Measurements from ENCODE around the gene HIPK3. TPM values are rescaled to one million over a fixed set of nuclear protein-coding genes. Genes with fewer than 3 reads are reported as not detected.

The HIPK3 gene
- polyA plus RNA-seq, 1 donor from 2014 or later = 25.5 TPM

GRCh38 chr11:33375236-33375635 is 118.1 kb downstream of the HIPK3 start:
- H3K36me3 ChIP-seq (ENCODE audit: insufficient read depth, low read length) = no peaks in the 10 kb centered on the region

GRCh38 chr11:33375688-33376311 is 118.6 kb downstream of the HIPK3 start, which contains the start of gene KIAA1549L:
TSS of gene KIAA1549L (plus strand) at chr11:33376108.
- Histone ChIP-seq H2AFZ (ENCODE audit: low read depth, low read length) (peak within 1 kb of the TSS; percentile 51), H3K9me2 (ENCODE audit: insufficient read depth, low read length) (no peaks in the 10 kb centered on the region), H3K36me3 (ENCODE audit: insufficient read depth, low read length) (no peaks in the 10 kb centered on the region), H3K79me2 (replicated peaks; ENCODE audit: insufficient read depth, low read length) (peaks cover 33% of the 10 kb centered on the region), H4K20me1 (ENCODE audit: insufficient read depth) (peaks cover 12% of the 10 kb centered on the region), H3K27ac (ENCODE audit: low read length) (peak within 1 kb of the TSS; percentile 56), H3K9ac (ENCODE audit: low read length) (peak within 1 kb of the TSS; percentile 82), H3K4me3 (ENCODE audit: low read length) (peak within 1 kb of the TSS; percentile 92), H3F3A (ENCODE audit: insufficient read depth, low read length, poor library complexity, severe bottlenecking) (peaks cover 2% of the 10 kb centered on the region), H3K27me3 (ENCODE audit: insufficient read depth, low read depth, low read length) (no peaks in the 10 kb centered on the region), H3K4me2 (ENCODE audit: low read length) (peak within 1 kb of the TSS; percentile 95), H3K9me3 (ENCODE audit: low read length) (no peaks in the 10 kb centered on the region)
- TF ChIP-seq MXI1 (conservative IDR thresholded peaks at IDR 0.05; ENCODE audit: poor library complexity, severe bottlenecking) (peak; percentile 44), TAF1 (IDR thresholded peaks at IDR 0.05; ENCODE audit: low read depth) (peak; percentile 71), RAD21 (conservative IDR thresholded peaks at IDR 0.05) (peak; percentile 49), EP300 (conservative IDR thresholded peaks at IDR 0.05; ENCODE audit: poor library complexity, severe bottlenecking) (no peak), POLR2AphosphoS5 (IDR thresholded peaks at IDR 0.05) (peak; percentile 81), EZH2 (IDR thresholded peaks at IDR 0.05; ENCODE audit: borderline replicate concordance, insufficient read depth, low read length, poor library complexity, severe bottlenecking) (no peak), SMC3 (conservative IDR thresholded peaks at IDR 0.05; ENCODE audit: poor library complexity) (peak; percentile 55)
- TF ChIP-seq, protein P1, sequence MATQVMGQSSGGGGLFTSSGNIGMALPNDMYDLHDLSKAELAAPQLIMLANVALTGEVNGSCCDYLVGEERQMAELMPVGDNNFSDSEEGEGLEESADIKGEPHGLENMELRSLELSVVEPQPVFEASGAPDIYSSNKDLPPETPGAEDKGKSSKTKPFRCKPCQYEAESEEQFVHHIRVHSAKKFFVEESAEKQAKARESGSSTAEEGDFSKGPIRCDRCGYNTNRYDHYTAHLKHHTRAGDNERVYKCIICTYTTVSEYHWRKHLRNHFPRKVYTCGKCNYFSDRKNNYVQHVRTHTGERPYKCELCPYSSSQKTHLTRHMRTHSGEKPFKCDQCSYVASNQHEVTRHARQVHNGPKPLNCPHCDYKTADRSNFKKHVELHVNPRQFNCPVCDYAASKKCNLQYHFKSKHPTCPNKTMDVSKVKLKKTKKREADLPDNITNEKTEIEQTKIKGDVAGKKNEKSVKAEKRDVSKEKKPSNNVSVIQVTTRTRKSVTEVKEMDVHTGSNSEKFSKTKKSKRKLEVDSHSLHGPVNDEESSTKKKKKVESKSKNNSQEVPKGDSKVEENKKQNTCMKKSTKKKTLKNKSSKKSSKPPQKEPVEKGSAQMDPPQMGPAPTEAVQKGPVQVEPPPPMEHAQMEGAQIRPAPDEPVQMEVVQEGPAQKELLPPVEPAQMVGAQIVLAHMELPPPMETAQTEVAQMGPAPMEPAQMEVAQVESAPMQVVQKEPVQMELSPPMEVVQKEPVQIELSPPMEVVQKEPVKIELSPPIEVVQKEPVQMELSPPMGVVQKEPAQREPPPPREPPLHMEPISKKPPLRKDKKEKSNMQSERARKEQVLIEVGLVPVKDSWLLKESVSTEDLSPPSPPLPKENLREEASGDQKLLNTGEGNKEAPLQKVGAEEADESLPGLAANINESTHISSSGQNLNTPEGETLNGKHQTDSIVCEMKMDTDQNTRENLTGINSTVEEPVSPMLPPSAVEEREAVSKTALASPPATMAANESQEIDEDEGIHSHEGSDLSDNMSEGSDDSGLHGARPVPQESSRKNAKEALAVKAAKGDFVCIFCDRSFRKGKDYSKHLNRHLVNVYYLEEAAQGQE (IDR thresholded peaks at IDR 0.05; ENCODE audit: borderline replicate concordance) = no peak
- TF ChIP-seq, protein P2, sequence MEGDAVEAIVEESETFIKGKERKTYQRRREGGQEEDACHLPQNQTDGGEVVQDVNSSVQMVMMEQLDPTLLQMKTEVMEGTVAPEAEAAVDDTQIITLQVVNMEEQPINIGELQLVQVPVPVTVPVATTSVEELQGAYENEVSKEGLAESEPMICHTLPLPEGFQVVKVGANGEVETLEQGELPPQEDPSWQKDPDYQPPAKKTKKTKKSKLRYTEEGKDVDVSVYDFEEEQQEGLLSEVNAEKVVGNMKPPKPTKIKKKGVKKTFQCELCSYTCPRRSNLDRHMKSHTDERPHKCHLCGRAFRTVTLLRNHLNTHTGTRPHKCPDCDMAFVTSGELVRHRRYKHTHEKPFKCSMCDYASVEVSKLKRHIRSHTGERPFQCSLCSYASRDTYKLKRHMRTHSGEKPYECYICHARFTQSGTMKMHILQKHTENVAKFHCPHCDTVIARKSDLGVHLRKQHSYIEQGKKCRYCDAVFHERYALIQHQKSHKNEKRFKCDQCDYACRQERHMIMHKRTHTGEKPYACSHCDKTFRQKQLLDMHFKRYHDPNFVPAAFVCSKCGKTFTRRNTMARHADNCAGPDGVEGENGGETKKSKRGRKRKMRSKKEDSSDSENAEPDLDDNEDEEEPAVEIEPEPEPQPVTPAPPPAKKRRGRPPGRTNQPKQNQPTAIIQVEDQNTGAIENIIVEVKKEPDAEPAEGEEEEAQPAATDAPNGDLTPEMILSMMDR (IDR thresholded peaks at IDR 0.05; ENCODE audit: poor library complexity, severe bottlenecking) = peak; percentile 54

More at GRCh38 chr11:33375236-33375635, 118.1 kb downstream of the HIPK3 start:
- H3K79me2 ChIP-seq (replicated peaks; ENCODE audit: insufficient read depth, low read length) = peaks cover 31% of the 10 kb centered on the region
- H3K9me3 ChIP-seq (ENCODE audit: low read length) = no peaks in the 10 kb centered on the region
- peak overlapping the region; percentile 51 for H2AFZ ChIP-seq (ENCODE audit: low read depth, low read length)
- H3K4me3 ChIP-seq (ENCODE audit: low read length) = peak overlapping the region; percentile 75
- peak overlapping the region; percentile 82 for H3K9ac ChIP-seq (ENCODE audit: low read length)
- H3K27ac ChIP-seq (ENCODE audit: low read length) = peak overlapping the region; percentile 56
- H3K27me3 ChIP-seq (ENCODE audit: insufficient read depth, low read depth, low read length) = no peaks in the 10 kb centered on the region
- TF ChIP-seq SMC3 (conservative IDR thresholded peaks at IDR 0.05; ENCODE audit: poor library complexity) (no peak), RAD21 (conservative IDR thresholded peaks at IDR 0.05) (no peak), MXI1 (conservative IDR thresholded peaks at IDR 0.05; ENCODE audit: poor library complexity, severe bottlenecking) (no peak), TAF1 (IDR thresholded peaks at IDR 0.05; ENCODE audit: low read depth) (no peak), EP300 (conservative IDR thresholded peaks at IDR 0.05; ENCODE audit: poor library complexity, severe bottlenecking) (no peak), POLR2AphosphoS5 (IDR thresholded peaks at IDR 0.05) (no peak), EZH2 (IDR thresholded peaks at IDR 0.05; ENCODE audit: borderline replicate concordance, insufficient read depth, low read length, poor library complexity, severe bottlenecking) (no peak)
- TF ChIP-seq, protein P1 (IDR thresholded peaks at IDR 0.05; ENCODE audit: borderline replicate concordance) = no peak
- TF ChIP-seq, protein P2 (IDR thresholded peaks at IDR 0.05; ENCODE audit: poor library complexity, severe bottlenecking) = no peak
- H4K20me1 ChIP-seq (ENCODE audit: insufficient read depth) = peaks cover 12% of the 10 kb centered on the region
- H3K9me2 ChIP-seq (ENCODE audit: insufficient read depth, low read length) = no peaks in the 10 kb centered on the region
- peaks cover 2% of the 10 kb centered on the region for H3F3A ChIP-seq (ENCODE audit: insufficient read depth, low read length, poor library complexity, severe bottlenecking)
- peak overlapping the region; percentile 39 for H3K4me2 ChIP-seq (ENCODE audit: low read length)

Measured in neural cell (in vitro differentiated cells).